Measurements from ENCODE around the gene SKP1. TPM values are rescaled to one million over a fixed set of nuclear protein-coding genes. Genes with fewer than 3 reads are reported as not detected.

The SKP1 gene
- total RNA-seq, 1 donor from 2014 or later, result 333 TPM

GRCh38 chr5:134149571-134150303 lies 27.0 kb downstream of the SKP1 start:
- peak; percentile 32 for DNase-seq (ENCODE audit: extremely low spot score, unreplicated experiment)
- peaks cover 24% of the 10 kb centered on the region for H3K36me3 Mint-ChIP-seq (ENCODE audit: unreplicated experiment)
- H3K4me1 Mint-ChIP-seq (ENCODE audit: unreplicated experiment), result peaks cover 22% of the 10 kb centered on the region

GRCh38 chr5:134148986-134149539 lies 27.7 kb downstream of the SKP1 start:
- peak; percentile 32 for DNase-seq (ENCODE audit: extremely low spot score, unreplicated experiment)
- H3K27me3 Mint-ChIP-seq (ENCODE audit: unreplicated experiment), result no peaks in the 10 kb centered on the region
- peaks cover 22% of the 10 kb centered on the region for H3K4me1 Mint-ChIP-seq (ENCODE audit: unreplicated experiment)
- no peak overlapping the region for H3K4me3 Mint-ChIP-seq (ENCODE audit: unreplicated experiment)
- H3K9me3 Mint-ChIP-seq (ENCODE audit: unreplicated experiment), result no peaks in the 10 kb centered on the region
- H3K36me3 Mint-ChIP-seq (ENCODE audit: unreplicated experiment), result peaks cover 22% of the 10 kb centered on the region
- H3K27ac Mint-ChIP-seq (ENCODE audit: unreplicated experiment), result no peak overlapping the region
- no peak for TF ChIP-seq CTCF (IDR thresholded peaks at IDR 0.05)

More at GRCh38 chr5:134149571-134150303, 27.0 kb downstream of the SKP1 start:
- no peak overlapping the region for H3K4me3 Mint-ChIP-seq (ENCODE audit: unreplicated experiment)
- TF ChIP-seq CTCF (IDR thresholded peaks at IDR 0.05), result no peak
- no peaks in the 10 kb centered on the region for H3K9me3 Mint-ChIP-seq (ENCODE audit: unreplicated experiment)
- H3K27me3 Mint-ChIP-seq (ENCODE audit: unreplicated experiment), result no peaks in the 10 kb centered on the region
- H3K27ac Mint-ChIP-seq (ENCODE audit: unreplicated experiment), result no peak overlapping the region

- H3K9me3 Mint-ChIP-seq (ENCODE audit: unreplicated experiment), result no peaks in the 10 kb centered on the region
- no peak overlapping the region for H3K4me3 Mint-ChIP-seq (ENCODE audit: unreplicated experiment)
- DNase-seq (ENCODE audit: extremely low spot score, unreplicated experiment), result peak; percentile 38
- peak overlapping the region; percentile 5 for H3K27ac Mint-ChIP-seq (ENCODE audit: unreplicated experiment)
- H3K27me3 Mint-ChIP-seq (ENCODE audit: unreplicated experiment), result no peaks in the 10 kb centered on the region
- peaks cover 20% of the 10 kb centered on the region for H3K36me3 Mint-ChIP-seq (ENCODE audit: unreplicated experiment)
- peaks cover 22% of the 10 kb centered on the region for H3K4me1 Mint-ChIP-seq (ENCODE audit: unreplicated experiment)
- TF ChIP-seq CTCF (IDR thresholded peaks at IDR 0.05), result no peak
These were observed 28.4 kb downstream of the SKP1 start for GRCh38 chr5:134148316-134148715.

GRCh38 chr5:134146651-134147518 lies 29.9 kb downstream of the SKP1 start:
- peak; percentile 46 for DNase-seq (ENCODE audit: extremely low spot score, unreplicated experiment)
- Mint-ChIP-seq H3K27ac (ENCODE audit: unreplicated experiment) (no peak overlapping the region), H3K36me3 (ENCODE audit: unreplicated experiment) (peaks cover 12% of the 10 kb centered on the region), H3K9me3 (ENCODE audit: unreplicated experiment) (no peaks in the 10 kb centered on the region), H3K27me3 (ENCODE audit: unreplicated experiment) (no peaks in the 10 kb centered on the region), H3K4me1 (ENCODE audit: unreplicated experiment) (peaks cover 22% of the 10 kb centered on the region), H3K4me3 (ENCODE audit: unreplicated experiment) (no peak overlapping the region)
- no peak for TF ChIP-seq CTCF (IDR thresholded peaks at IDR 0.05)
